Measurements from ENCODE around the gene ITGB4. TPM values are rescaled to one million over a fixed set of nuclear protein-coding genes. Genes with fewer than 3 reads are reported as not detected.

ITGB4 gene
- total RNA-seq, 1 experiment from 2014 or later = 5.3 TPM

- Mint-ChIP-seq H3K9me3 (no peaks in the 10 kb centered on the region), H3K4me3 (peak within 1 kb of the TSS; percentile 64 to 80), H3K36me3 (ENCODE audit: insufficient read depth in 1 of 3, low read depth in 3 of 3) (peaks cover 0 to 6% (median 0%) of the 10 kb centered on the region in 3 experiments; a peak in 3 of 7 replicates), H3K27me3 (ENCODE audit: low read depth) (peaks cover 2% of the 10 kb centered on the region; the same call in 1 of the 2 replicates), H3K27ac (peak within 1 kb of the TSS in 2 of 3 experiments; percentile 42 to 48; a peak in 4 of 7 replicates), H3K4me1 (peaks cover 8 to 10% of the 10 kb centered on the region in 2 experiments)
- TF ChIP-seq, protein P1, sequence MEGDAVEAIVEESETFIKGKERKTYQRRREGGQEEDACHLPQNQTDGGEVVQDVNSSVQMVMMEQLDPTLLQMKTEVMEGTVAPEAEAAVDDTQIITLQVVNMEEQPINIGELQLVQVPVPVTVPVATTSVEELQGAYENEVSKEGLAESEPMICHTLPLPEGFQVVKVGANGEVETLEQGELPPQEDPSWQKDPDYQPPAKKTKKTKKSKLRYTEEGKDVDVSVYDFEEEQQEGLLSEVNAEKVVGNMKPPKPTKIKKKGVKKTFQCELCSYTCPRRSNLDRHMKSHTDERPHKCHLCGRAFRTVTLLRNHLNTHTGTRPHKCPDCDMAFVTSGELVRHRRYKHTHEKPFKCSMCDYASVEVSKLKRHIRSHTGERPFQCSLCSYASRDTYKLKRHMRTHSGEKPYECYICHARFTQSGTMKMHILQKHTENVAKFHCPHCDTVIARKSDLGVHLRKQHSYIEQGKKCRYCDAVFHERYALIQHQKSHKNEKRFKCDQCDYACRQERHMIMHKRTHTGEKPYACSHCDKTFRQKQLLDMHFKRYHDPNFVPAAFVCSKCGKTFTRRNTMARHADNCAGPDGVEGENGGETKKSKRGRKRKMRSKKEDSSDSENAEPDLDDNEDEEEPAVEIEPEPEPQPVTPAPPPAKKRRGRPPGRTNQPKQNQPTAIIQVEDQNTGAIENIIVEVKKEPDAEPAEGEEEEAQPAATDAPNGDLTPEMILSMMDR (conservative IDR thresholded peaks at IDR 0.05) = peak; percentile 67; the same call in 2 of the 3 replicates
- no CpG with 5 or more reads among the region's 71 CpGs for WGBS (ENCODE audit: extremely low coverage, insufficient read length, low lambda C conversion rate)
- no peak within 1 kb of the TSS for H4K5ac ChIP-seq (ENCODE audit: insufficient read length, low read depth, low read length)
- H3K9ac ChIP-seq (ENCODE audit: extremely low read depth, insufficient read length, low read length) = no peak within 1 kb of the TSS
- no peaks in the 10 kb centered on the region for H3K4me1 ChIP-seq (ENCODE audit: insufficient read depth, low read length)
- peak within 1 kb of the TSS; percentile 48 for H3K4me2 ChIP-seq (ENCODE audit: insufficient read depth, insufficient read length, low read length)
- DNase-seq = peak; percentile 86
- H3K79me2 ChIP-seq (ENCODE audit: insufficient read depth, low read length) = no peaks in the 10 kb centered on the region
- H3K79me1 ChIP-seq (ENCODE audit: insufficient read depth, low read depth, low read length, poor library complexity, severe bottlenecking) = no peaks in the 10 kb centered on the region
- no peaks in the 10 kb centered on the region for H3K27me3 ChIP-seq (ENCODE audit: insufficient read depth, low read length)
- no peak within 1 kb of the TSS; the same call in none of the 2 replicates for H3K14ac ChIP-seq (ENCODE audit: insufficient read depth, low read length)
- no peak within 1 kb of the TSS for H2AFZ ChIP-seq (ENCODE audit: low read length)
- H4K91ac ChIP-seq (ENCODE audit: insufficient read length, low read depth, low read length) = no peak within 1 kb of the TSS
- H3K56ac ChIP-seq (ENCODE audit: insufficient read length, low read depth, low read length) = no peak within 1 kb of the TSS
- H2AK5ac ChIP-seq (ENCODE audit: insufficient read length, low read length) = no peak within 1 kb of the TSS
- H3T11ph ChIP-seq (ENCODE audit: low read length) = no peak within 1 kb of the TSS
- H3K9me3 ChIP-seq (ENCODE audit: control insufficient read depth, low read depth, low read length) = no peaks in the 10 kb centered on the region
- no peak within 1 kb of the TSS for H2BK12ac ChIP-seq (ENCODE audit: insufficient read length, low read depth, low read length)
- H3K23me2 ChIP-seq (ENCODE audit: insufficient read length, low read depth, low read length, poor library complexity, severe bottlenecking) = peaks cover 11% of the 10 kb centered on the region
- no peak within 1 kb of the TSS for H3K27ac ChIP-seq (ENCODE audit: insufficient read length, low read depth, low read length)
- no peaks in the 10 kb centered on the region for H4K20me1 ChIP-seq (ENCODE audit: control insufficient read depth, insufficient read depth, insufficient read length)
- no peak within 1 kb of the TSS for H2BK20ac ChIP-seq (ENCODE audit: low read depth, low read length, poor library complexity, severe bottlenecking)
- no peak within 1 kb of the TSS for H4K8ac ChIP-seq (replicated peaks; ENCODE audit: insufficient read length, low read depth, low read length)
- H2BK120ac ChIP-seq (ENCODE audit: low read depth, low read length, poor library complexity, severe bottlenecking) = no peak within 1 kb of the TSS
- no peak within 1 kb of the TSS for H3K18ac ChIP-seq (ENCODE audit: insufficient read length, low read depth, low read length)
- no peak within 1 kb of the TSS for H2BK15ac ChIP-seq (ENCODE audit: low read depth, low read length)
- H2BK5ac ChIP-seq (ENCODE audit: insufficient read length, low read length) = no peak within 1 kb of the TSS
- no peak within 1 kb of the TSS for H3K23ac ChIP-seq (ENCODE audit: insufficient read length, low read depth, low read length)
- no peak within 1 kb of the TSS for H3K4ac ChIP-seq (ENCODE audit: low read depth, low read length)
Observed at GRCh38 chr17:75764711-75765421, 43.6 kb downstream of the ITGB4 start, which contains the start of gene GALK1. Gene GALK1, minus strand, starts transcription at chr17:75765192. Its CDS starts 56 bp downstream, at chr17:75765136.
